GM12891 (cell line): Measurements from ENCODE around the gene CD164L2.

Source experiments
- POLR2AphosphoS5 ChIP-seq: IDR thresholded peaks from 2 replicates; pipeline ENCODE4 v1.6.1; 2011; ENCODE audit warnings: low read depth, low read length, control low read depth
- SPI1 ChIP-seq: IDR thresholded peaks from 2 replicates; pipeline ENCODE4 v1.6.1; 2011; ENCODE audit warnings: low read depth, low read length, control low read depth

DNA sequence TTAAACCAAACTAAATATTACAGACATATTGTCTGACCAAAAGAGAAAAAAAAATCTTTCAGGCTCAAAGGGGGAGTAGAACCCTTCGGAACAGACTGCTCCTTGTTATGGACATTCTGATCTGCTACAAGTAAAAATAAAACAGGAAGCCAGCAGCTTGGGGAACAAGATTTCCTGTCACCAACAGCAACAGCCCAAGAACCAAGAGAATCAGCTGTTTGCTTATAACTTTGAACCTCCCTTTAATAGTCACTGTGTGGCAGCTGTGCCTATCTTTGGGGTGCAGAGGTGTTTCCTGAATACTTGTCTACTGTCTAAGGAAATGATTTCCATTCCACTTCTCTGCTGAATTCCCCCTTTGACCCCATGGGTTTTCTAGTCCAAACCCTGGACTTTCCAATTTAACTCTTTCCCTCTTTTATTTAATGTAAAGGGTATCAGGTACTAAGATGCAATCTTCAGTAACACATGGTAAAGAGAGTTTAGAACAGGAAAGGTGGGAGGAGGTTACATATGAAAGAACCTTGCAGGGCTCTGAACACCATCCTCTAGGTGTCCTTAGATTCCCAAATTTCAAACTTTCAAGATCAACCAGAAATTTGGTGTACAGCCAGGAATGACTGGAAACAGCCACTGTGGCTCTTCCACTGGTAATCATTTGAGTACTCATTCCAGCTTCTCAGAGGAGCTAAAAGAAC, 47.9 kb upstream of the CD164L2 start:
- TF ChIP-seq POLR2AphosphoS5: no peak
- peak; percentile 60 for TF ChIP-seq SPI1
